Lower leg skin (tissue), 3 donors: ENCODE results near the gene ZDHHC3.

Experiments used
- POLR2A ChIP-seq, 2 donors: fragments of 450-650 bp; IDR thresholded peaks; one replicate each; pipeline ENCODE4 v1.6.1; 2016 to 2017; ENCODE audit warnings: antibody characterized with exemption in 2 of 2, mild to moderate bottlenecking in 1 of 2, moderate library complexity in 1 of 2
- TF ChIP-seq, protein P1 (sequence below), 3 donors: fragments of 450-650 bp; IDR thresholded peaks; one replicate each; pipeline ENCODE4 v1.5.1; 2016; ENCODE audit warnings: antibody characterized with exemption in 3 of 3, mild to moderate bottlenecking in 3 of 3, moderate library complexity in 2 of 3

GRCh38 chr3:44952689-44953088 lies 23.3 kb downstream of the ZDHHC3 start:
- TF ChIP-seq, protein P1, sequence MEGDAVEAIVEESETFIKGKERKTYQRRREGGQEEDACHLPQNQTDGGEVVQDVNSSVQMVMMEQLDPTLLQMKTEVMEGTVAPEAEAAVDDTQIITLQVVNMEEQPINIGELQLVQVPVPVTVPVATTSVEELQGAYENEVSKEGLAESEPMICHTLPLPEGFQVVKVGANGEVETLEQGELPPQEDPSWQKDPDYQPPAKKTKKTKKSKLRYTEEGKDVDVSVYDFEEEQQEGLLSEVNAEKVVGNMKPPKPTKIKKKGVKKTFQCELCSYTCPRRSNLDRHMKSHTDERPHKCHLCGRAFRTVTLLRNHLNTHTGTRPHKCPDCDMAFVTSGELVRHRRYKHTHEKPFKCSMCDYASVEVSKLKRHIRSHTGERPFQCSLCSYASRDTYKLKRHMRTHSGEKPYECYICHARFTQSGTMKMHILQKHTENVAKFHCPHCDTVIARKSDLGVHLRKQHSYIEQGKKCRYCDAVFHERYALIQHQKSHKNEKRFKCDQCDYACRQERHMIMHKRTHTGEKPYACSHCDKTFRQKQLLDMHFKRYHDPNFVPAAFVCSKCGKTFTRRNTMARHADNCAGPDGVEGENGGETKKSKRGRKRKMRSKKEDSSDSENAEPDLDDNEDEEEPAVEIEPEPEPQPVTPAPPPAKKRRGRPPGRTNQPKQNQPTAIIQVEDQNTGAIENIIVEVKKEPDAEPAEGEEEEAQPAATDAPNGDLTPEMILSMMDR (IDR thresholded peaks at IDR 0.05), result no peak
- TF ChIP-seq POLR2A (IDR thresholded peaks at IDR 0.05), result no peak
